HEK293 (cell line): ENCODE results near the gene ITGA2.
A peak's percentile ranks its signal among the peaks of the same experiment; 100 is the strongest.

Experiments used
- EGR2 ChIP-seq: fragments of 450-650 bp; formaldehyde crosslinking; IDR thresholded peaks from 2 replicates; pipeline ENCODE4 v1.5.1; 2016; ENCODE audit warnings: low read depth, missing biosample characterization, missing genetic modification characterization
- GFI1B ChIP-seq: fragments of 450-650 bp; formaldehyde crosslinking; IDR thresholded peaks from 2 replicates; pipeline ENCODE4 v1.5.1; 2016; ENCODE audit warnings: missing biosample characterization, missing genetic modification characterization
- GLI4 ChIP-seq: fragments of 450-650 bp; formaldehyde crosslinking; IDR thresholded peaks from 2 replicates; pipeline ENCODE4 v1.5.1; 2016; ENCODE audit warnings: missing biosample characterization, missing genetic modification characterization
- HIC1 ChIP-seq: fragments of 450-650 bp; formaldehyde crosslinking; IDR thresholded peaks from 2 replicates; pipeline ENCODE4 v1.5.1; 2016; ENCODE audit warnings: missing biosample characterization, missing genetic modification characterization
- HOXA7 ChIP-seq: sonication (generic); formaldehyde crosslinking; IDR thresholded peaks from 2 replicates; pipeline ENCODE4 v1.8.1; 2022; ENCODE audit warnings: missing genetic modification reagents, borderline replicate concordance
- KLF1 ChIP-seq: fragments of 450-650 bp; formaldehyde crosslinking; IDR thresholded peaks from 2 replicates; pipeline ENCODE4 v1.5.1; 2016; ENCODE audit warnings: missing biosample characterization, missing genetic modification characterization
- KLF8 ChIP-seq: fragments of 450-650 bp; formaldehyde crosslinking; IDR thresholded peaks from 2 replicates; pipeline ENCODE4 v1.5.1; 2016; ENCODE audit warnings: missing biosample characterization, missing genetic modification characterization
- KLF9 ChIP-seq: fragments of 450-650 bp; formaldehyde crosslinking; IDR thresholded peaks from 2 replicates; pipeline ENCODE4 v1.5.1; 2016; ENCODE audit warnings: missing biosample characterization, missing genetic modification characterization, low read depth
- OVOL3 ChIP-seq: fragments of 450-650 bp; formaldehyde crosslinking; IDR thresholded peaks from 2 replicates; pipeline ENCODE4 v1.5.1; 2016; ENCODE audit warnings: missing biosample characterization, missing genetic modification characterization
- ZBTB1 ChIP-seq: fragments of 450-650 bp; formaldehyde crosslinking; IDR thresholded peaks from 2 replicates; pipeline ENCODE4 v1.5.1; 2016; ENCODE audit warnings: missing biosample characterization, missing genetic modification characterization
- ZBTB17 ChIP-seq: fragments of 450-650 bp; formaldehyde crosslinking; IDR thresholded peaks from 2 replicates; pipeline ENCODE4 v1.5.1; 2016; ENCODE audit warnings: missing biosample characterization, missing genetic modification characterization
- ZBTB26 ChIP-seq: fragments of 450-650 bp; formaldehyde crosslinking; optimal IDR thresholded peaks from 2 replicates; pipeline ENCODE3; 2016; ENCODE audit warnings: missing biosample characterization, mild to moderate bottlenecking, missing genetic modification characterization
- ZBTB8A ChIP-seq: fragments of 450-650 bp; formaldehyde crosslinking; IDR thresholded peaks from 2 replicates; pipeline ENCODE4 v1.5.1; 2016; ENCODE audit warnings: missing biosample characterization, missing genetic modification characterization
- ZFHX2 ChIP-seq: fragments of 450-650 bp; formaldehyde crosslinking; conservative IDR thresholded peaks from 2 replicates; pipeline ENCODE4 v1.5.1; 2016; ENCODE audit warnings: missing biosample characterization, missing genetic modification characterization
- ZIC2 ChIP-seq: fragments of 450-650 bp; formaldehyde crosslinking; IDR thresholded peaks from 2 replicates; pipeline ENCODE4 v1.5.1; 2016; ENCODE audit warnings: missing biosample characterization, missing genetic modification characterization
- ZNF148 ChIP-seq: fragments of 450-650 bp; formaldehyde crosslinking; IDR thresholded peaks from 2 replicates; pipeline ENCODE4 v1.5.0; 2017; ENCODE audit warnings: missing biosample characterization, missing genetic modification characterization, borderline replicate concordance
- ZNF350 ChIP-seq: fragments of 450-650 bp; formaldehyde crosslinking; IDR thresholded peaks from 2 replicates; pipeline ENCODE4 v1.5.0; 2017; ENCODE audit warnings: missing biosample characterization, mild to moderate bottlenecking, missing genetic modification characterization
- ZNF544 ChIP-seq: fragments of 450-650 bp; formaldehyde crosslinking; IDR thresholded peaks from 2 replicates; pipeline ENCODE4 v1.5.0; 2017; ENCODE audit warnings: missing biosample characterization, missing genetic modification characterization
- ZNF600 ChIP-seq: fragments of 450-650 bp; formaldehyde crosslinking; IDR thresholded peaks from 2 replicates; pipeline ENCODE4 v1.5.1; 2016; ENCODE audit warnings: missing biosample characterization, missing genetic modification characterization
- ZNF658 ChIP-seq: fragments of 450-650 bp; formaldehyde crosslinking; IDR thresholded peaks from 2 replicates; pipeline ENCODE4; 2016; ENCODE audit warnings: missing biosample characterization, missing genetic modification characterization
- ZNF660 ChIP-seq: fragments of 450-650 bp; IDR thresholded peaks from 2 replicates; pipeline ENCODE4 v1.5.1; 2018; ENCODE audit warnings: missing biosample characterization, mild to moderate bottlenecking, missing genetic modification characterization
- ZNF707 ChIP-seq: fragments of 450-650 bp; formaldehyde crosslinking; IDR thresholded peaks from 2 replicates; pipeline ENCODE4 v1.5.1; 2016; ENCODE audit warnings: missing biosample characterization, missing genetic modification characterization
- TF ChIP-seq, protein P1 (sequence below): fragments of 450-650 bp; formaldehyde crosslinking; IDR thresholded peaks from 2 replicates; pipeline ENCODE4 v1.5.1; 2016; ENCODE audit warnings: missing biosample characterization, missing genetic modification characterization
- TF ChIP-seq, protein P2 (sequence below): fragments of 450-650 bp; formaldehyde crosslinking; IDR thresholded peaks from 2 replicates; pipeline ENCODE4 v1.5.1; 2016; ENCODE audit warnings: missing biosample characterization, missing genetic modification characterization
- TF ChIP-seq, protein P3 (sequence below): sonication (generic); formaldehyde crosslinking; IDR thresholded peaks from 2 replicates; pipeline ENCODE4 v1.8.1; 2022; ENCODE audit warnings: mild to moderate bottlenecking, moderate library complexity, missing genetic modification reagents
- TF ChIP-seq, protein P4 (sequence below): fragments of 450-650 bp; formaldehyde crosslinking; IDR thresholded peaks from 2 replicates; pipeline ENCODE4 v1.5.1; 2016; ENCODE audit warnings: missing biosample characterization, missing genetic modification characterization
- TF ChIP-seq, protein P5 (sequence below): fragments of 450-650 bp; formaldehyde crosslinking; IDR thresholded peaks from 2 replicates; pipeline ENCODE4 v1.5.1; 2016; ENCODE audit warnings: missing biosample characterization, missing genetic modification characterization

The ITGA2 gene

DNA sequence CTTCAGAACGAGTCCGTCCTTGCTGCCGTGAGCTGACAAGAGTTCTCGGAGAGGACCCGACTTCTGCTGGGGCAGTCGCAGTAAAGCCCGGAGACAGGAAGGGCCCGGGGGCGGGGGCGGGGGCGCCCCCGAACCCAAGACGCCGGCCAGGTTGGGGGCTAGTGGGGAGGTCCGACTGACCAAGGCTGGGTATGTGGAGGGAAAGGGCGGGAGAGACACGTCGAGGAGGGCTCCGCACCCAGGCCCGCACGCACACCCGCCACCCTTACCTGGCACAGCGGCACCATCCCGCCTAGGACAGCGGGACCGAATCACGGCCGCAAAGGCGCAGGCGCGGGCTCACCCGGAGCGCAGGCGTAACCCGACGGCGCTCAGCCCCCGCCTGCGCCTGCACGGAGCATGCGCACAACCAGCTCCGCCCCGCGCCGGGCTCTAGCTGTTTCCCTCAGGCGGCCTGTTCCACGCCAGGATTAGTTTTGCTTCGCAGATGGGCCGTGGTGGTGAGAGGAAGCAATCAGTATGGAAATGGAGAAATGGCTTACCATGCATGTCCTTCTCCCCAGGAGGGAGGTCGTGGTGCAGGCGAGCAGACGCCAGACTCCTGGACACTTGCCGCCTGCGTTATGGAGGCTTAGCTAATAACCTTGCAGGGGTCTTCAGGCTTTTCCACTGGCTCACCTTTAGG is 120.4 kb downstream of the ITGA2 start, which contains the start of gene MOCS2 (continued):
- TF ChIP-seq ZFHX2 (tag by site-specific recombination), result peak; percentile 79
- TF ChIP-seq ZNF148 (tag by site-specific recombination), result no peak
- TF ChIP-seq ZBTB26 (tag by site-specific recombination), result peak; percentile 85
- TF ChIP-seq, protein P1, sequence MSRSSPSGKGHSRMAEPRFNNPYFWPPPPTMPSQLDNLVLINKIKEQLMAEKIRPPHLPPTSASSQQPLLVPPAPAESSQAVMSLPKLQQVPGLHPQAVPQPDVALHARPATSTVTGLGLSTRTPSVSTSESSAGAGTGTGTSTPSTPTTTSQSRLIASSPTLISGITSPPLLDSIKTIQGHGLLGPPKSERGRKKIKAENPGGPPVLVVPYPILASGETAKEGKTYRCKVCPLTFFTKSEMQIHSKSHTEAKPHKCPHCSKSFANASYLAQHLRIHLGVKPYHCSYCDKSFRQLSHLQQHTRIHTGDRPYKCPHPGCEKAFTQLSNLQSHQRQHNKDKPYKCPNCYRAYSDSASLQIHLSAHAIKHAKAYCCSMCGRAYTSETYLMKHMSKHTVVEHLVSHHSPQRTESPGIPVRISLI (tag by site-specific recombination), result no peak
- 0 out of 2 replicates have a peak, but pooled peaks have one; percentile 22 for TF ChIP-seq ZBTB17 (tag by site-specific recombination)
- no peak for TF ChIP-seq ZNF658 (tag by site-specific recombination)
- TF ChIP-seq KLF1 (tag by site-specific recombination), result 0 out of 2 replicates have a peak, but pooled peaks have one; percentile 35
- TF ChIP-seq ZNF350 (tag by site-specific recombination), result no peak
- no peak for TF ChIP-seq HOXA7 (CRISPR knock-in tag)
- no peak for TF ChIP-seq ZNF707
- TF ChIP-seq GLI4 (tag by site-specific recombination), result no peak
- TF ChIP-seq, protein P2, sequence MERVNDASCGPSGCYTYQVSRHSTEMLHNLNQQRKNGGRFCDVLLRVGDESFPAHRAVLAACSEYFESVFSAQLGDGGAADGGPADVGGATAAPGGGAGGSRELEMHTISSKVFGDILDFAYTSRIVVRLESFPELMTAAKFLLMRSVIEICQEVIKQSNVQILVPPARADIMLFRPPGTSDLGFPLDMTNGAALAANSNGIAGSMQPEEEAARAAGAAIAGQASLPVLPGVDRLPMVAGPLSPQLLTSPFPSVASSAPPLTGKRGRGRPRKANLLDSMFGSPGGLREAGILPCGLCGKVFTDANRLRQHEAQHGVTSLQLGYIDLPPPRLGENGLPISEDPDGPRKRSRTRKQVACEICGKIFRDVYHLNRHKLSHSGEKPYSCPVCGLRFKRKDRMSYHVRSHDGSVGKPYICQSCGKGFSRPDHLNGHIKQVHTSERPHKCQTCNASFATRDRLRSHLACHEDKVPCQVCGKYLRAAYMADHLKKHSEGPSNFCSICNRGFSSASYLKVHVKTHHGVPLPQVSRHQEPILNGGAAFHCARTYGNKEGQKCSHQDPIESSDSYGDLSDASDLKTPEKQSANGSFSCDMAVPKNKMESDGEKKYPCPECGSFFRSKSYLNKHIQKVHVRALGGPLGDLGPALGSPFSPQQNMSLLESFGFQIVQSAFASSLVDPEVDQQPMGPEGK (tag by site-specific recombination), result peak; percentile 87
- no peak for TF ChIP-seq GFI1B
- TF ChIP-seq HIC1 (tag by site-specific recombination), result peak; percentile 86
- TF ChIP-seq KLF8 (tag by site-specific recombination), result peak; percentile 79
- peak; percentile 78 for TF ChIP-seq KLF9 (tag by site-specific recombination)
- peak; percentile 73 for TF ChIP-seq EGR2 (tag by site-specific recombination)
- peak; percentile 56 for TF ChIP-seq ZNF600 (tag by site-specific recombination)
- TF ChIP-seq, protein P3, sequence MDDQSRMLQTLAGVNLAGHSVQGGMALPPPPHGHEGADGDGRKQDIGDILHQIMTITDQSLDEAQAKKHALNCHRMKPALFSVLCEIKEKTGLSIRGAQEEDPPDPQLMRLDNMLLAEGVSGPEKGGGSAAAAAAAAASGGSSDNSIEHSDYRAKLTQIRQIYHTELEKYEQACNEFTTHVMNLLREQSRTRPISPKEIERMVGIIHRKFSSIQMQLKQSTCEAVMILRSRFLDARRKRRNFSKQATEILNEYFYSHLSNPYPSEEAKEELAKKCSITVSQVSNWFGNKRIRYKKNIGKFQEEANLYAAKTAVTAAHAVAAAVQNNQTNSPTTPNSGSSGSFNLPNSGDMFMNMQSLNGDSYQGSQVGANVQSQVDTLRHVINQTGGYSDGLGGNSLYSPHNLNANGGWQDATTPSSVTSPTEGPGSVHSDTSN (CRISPR knock-in tag), result 0 out of 2 replicates have a peak, but pooled peaks have one; percentile 58
- TF ChIP-seq ZNF660 (tag by site-specific recombination), result 0 out of 2 replicates have a peak, but pooled peaks have one; percentile 32
- TF ChIP-seq ZIC2 (tag by site-specific recombination), result peak; percentile 44
- TF ChIP-seq OVOL3, result no peak
- TF ChIP-seq, protein P4, sequence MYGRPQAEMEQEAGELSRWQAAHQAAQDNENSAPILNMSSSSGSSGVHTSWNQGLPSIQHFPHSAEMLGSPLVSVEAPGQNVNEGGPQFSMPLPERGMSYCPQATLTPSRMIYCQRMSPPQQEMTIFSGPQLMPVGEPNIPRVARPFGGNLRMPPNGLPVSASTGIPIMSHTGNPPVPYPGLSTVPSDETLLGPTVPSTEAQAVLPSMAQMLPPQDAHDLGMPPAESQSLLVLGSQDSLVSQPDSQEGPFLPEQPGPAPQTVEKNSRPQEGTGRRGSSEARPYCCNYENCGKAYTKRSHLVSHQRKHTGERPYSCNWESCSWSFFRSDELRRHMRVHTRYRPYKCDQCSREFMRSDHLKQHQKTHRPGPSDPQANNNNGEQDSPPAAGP (tag by site-specific recombination), result no peak
- TF ChIP-seq, protein P5, sequence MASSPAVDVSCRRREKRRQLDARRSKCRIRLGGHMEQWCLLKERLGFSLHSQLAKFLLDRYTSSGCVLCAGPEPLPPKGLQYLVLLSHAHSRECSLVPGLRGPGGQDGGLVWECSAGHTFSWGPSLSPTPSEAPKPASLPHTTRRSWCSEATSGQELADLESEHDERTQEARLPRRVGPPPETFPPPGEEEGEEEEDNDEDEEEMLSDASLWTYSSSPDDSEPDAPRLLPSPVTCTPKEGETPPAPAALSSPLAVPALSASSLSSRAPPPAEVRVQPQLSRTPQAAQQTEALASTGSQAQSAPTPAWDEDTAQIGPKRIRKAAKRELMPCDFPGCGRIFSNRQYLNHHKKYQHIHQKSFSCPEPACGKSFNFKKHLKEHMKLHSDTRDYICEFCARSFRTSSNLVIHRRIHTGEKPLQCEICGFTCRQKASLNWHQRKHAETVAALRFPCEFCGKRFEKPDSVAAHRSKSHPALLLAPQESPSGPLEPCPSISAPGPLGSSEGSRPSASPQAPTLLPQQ (tag by site-specific recombination), result peak; percentile 41; the same call in 1 of the 2 replicates
- TF ChIP-seq ZNF544 (tag by site-specific recombination), result no peak
- TF ChIP-seq ZBTB8A (tag by site-specific recombination), result peak; percentile 93
- TF ChIP-seq ZBTB1 (tag by site-specific recombination), result 0 out of 2 replicates have a peak, but pooled peaks have one; percentile 53
